Subcutaneous adipose tissue (tissue), 4 donors: Measurements from ENCODE around the gene PCDHGC4. TPM values are rescaled to one million over a fixed set of nuclear protein-coding genes. Genes with fewer than 3 reads are reported as not detected.

Source experiments
- CTCF ChIP-seq: fragments of 450-650 bp; IDR thresholded peaks from one replicate; pipeline ENCODE4 v1.5.1; 2016; ENCODE audit warnings: low read depth, mild to moderate bottlenecking, control low read depth, antibody characterized with exemption, moderate library complexity
- total RNA-seq, 4 donors: library from RNA; depleted of rRNA; stranded (reverse); fragments of >200 nt; gene quantifications; one replicate each; pipeline ENCODE4 v1.1.0, GENCODE V29; 2016

Gene PCDHGC4
- total RNA-seq, 4 donors from 2014 or later = 1.0 to 10.9 (median 1.9) TPM

- TF ChIP-seq CTCF = no peak
Measured at GRCh38 chr5:141527426-141527825, 42.6 kb downstream of the PCDHGC4 start.

- no peak for TF ChIP-seq CTCF
Measured at GRCh38 chr5:141528291-141528984, 43.6 kb downstream of the PCDHGC4 start.

GRCh38 chr5:141529002-141529401 is 44.2 kb downstream of the PCDHGC4 start:
- TF ChIP-seq CTCF = no peak

GRCh38 chr5:141529873-141530272 is 45.0 kb downstream of the PCDHGC4 start:
- TF ChIP-seq CTCF = no peak

- no peak for TF ChIP-seq CTCF
Measured at GRCh38 chr5:141532726-141533125, 47.9 kb downstream of the PCDHGC4 start.

- no peak for TF ChIP-seq CTCF
Measured at GRCh38 chr5:141533897-141534296, 49.1 kb downstream of the PCDHGC4 start.

- TF ChIP-seq CTCF = no peak
Measured at GRCh38 chr5:141534492-141535213, 49.8 kb downstream of the PCDHGC4 start.
